ENCODE results near the gene METAP2. TPM values are rescaled to one million over a fixed set of nuclear protein-coding genes. Genes with fewer than 3 reads are reported as not detected.

Gene METAP2
- total and polyA plus RNA-seq, 2 of the 8 experiments (the other 6 are each of a cell fraction or from before 2014, with no cell fraction given) = 41.3 to 114 TPM

DNA sequence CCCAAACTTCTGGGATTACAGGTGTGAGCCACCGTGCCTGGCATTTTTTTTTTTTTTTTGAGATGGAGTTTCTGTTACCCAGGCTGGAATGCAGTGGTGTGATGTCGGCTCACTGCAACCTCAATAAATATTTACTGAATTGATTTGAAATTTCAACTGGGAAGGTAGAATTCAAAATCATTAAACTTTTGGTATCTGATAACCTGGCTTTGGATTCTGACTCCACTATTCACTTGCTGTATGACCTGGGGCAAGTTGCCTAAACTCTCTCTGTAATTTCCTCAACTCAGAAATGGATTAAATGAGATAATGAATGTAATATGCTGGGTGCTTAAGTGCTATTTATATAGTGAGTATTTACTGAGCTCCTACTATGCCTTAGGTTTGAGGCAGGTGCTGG is 8.7 kb upstream of the METAP2 start:
- FAIRE-seq (no peak), DNase-seq (ENCODE audit: low read depth in 1 of 2, low spot score in 2 of 2) (no peak)
- H3K14ac ChIP-seq (ENCODE audit: insufficient read length) = no peak overlapping the region
- H2BK15ac ChIP-seq (ENCODE audit: low read length) = no peak overlapping the region
- no peaks in the 10 kb centered on the region for H3K23me2 ChIP-seq (ENCODE audit: low read depth, low read length)
- H4K5ac ChIP-seq (ENCODE audit: insufficient read length, low read depth, low read length) = no peak overlapping the region
- H2BK12ac ChIP-seq (ENCODE audit: low read depth, low read length) = no peak overlapping the region
- H3K56ac ChIP-seq (replicated peaks; ENCODE audit: insufficient read length, low read depth, low read length) = no peak overlapping the region
- H3K18ac ChIP-seq (ENCODE audit: extremely low read depth, low read length) = no peak overlapping the region
- no peaks in the 10 kb centered on the region for H3K36me3 ChIP-seq (ENCODE audit: control insufficient read depth in 2 of 4, insufficient read depth in 4 of 4, low read length in 3 of 4)
- no peaks in the 10 kb centered on the region for H3K9me3 ChIP-seq (ENCODE audit: insufficient read depth in 2 of 2, low read depth in 1 of 2, low read length in 1 of 2)
- no peak overlapping the region for H2BK5ac ChIP-seq (ENCODE audit: low read depth, low read length)
- no peak overlapping the region for H4K8ac ChIP-seq (ENCODE audit: extremely low read depth, insufficient read depth, low read length)
- H3K79me2 ChIP-seq (ENCODE audit: control insufficient read depth in 1 of 2, insufficient read depth in 2 of 2, low read length in 2 of 2) = no peaks in the 10 kb centered on the region
- H2AK5ac ChIP-seq (ENCODE audit: low read depth, low read length) = no peak overlapping the region
- H3K79me1 ChIP-seq (ENCODE audit: low read depth, low read length) = no peaks in the 10 kb centered on the region
- no peaks in the 10 kb centered on the region for H3K4me1 ChIP-seq (replicated peaks in 1 of 4; ENCODE audit: control insufficient read depth in 3 of 4, insufficient read depth in 4 of 4, low read length in 3 of 4)
- H3K27ac ChIP-seq (ENCODE audit: low read depth, low read length) = no peak overlapping the region
- no peak overlapping the region for H3K4me2 ChIP-seq (ENCODE audit: insufficient read depth in 1 of 2, low read depth in 2 of 2, low read length in 2 of 2)
- H3K4ac ChIP-seq (replicated peaks; ENCODE audit: insufficient read length, low read depth, low read length) = no peak overlapping the region
- ChIA-PET CTCF (ENCODE audit: partially characterized antibody) (no interaction called here), POLR2A (ENCODE audit: partially characterized antibody) (no interaction called here)
- no peak overlapping the region for H2BK20ac ChIP-seq (ENCODE audit: low read length)
- H3K27me3 ChIP-seq (replicated peaks in 1 of 4; ENCODE audit: control insufficient read depth in 3 of 4, extremely low read depth in 1 of 4, insufficient read depth in 3 of 4, low read length in 3 of 4) = no peaks in the 10 kb centered on the region
- no peak overlapping the region for H3K4me3 ChIP-seq (ENCODE audit: extremely low read depth in 1 of 4, insufficient read depth in 2 of 4, low read depth in 3 of 4, low read length in 4 of 4)
- 60% methylated on average over 2 of the region's 2 CpGs; no CpG with 5 or more reads in 1 of the 2 experiments for WGBS, 2 experiments (ENCODE audit: extremely low coverage in 1 of 2, insufficient coverage in 1 of 2, insufficient read length in 1 of 2, insufficient replicate concordance in 2 of 2, low coverage in 1 of 2, low lambda C conversion rate in 2 of 2, missing lambda C conversion rate in 1 of 2)
- no peak overlapping the region for H3K9ac ChIP-seq (replicated peaks in 1 of 4; ENCODE audit: extremely low read depth in 1 of 4, low read depth in 3 of 4, low read length in 3 of 4)
- H4K91ac ChIP-seq (replicated peaks; ENCODE audit: insufficient read length, low read length) = no peak overlapping the region
- H2BK120ac ChIP-seq (replicated peaks; ENCODE audit: low read depth, low read length) = no peak overlapping the region
- no peak overlapping the region for H3K23ac ChIP-seq (ENCODE audit: insufficient read length)
- no peaks in the 10 kb centered on the region for H4K20me1 ChIP-seq (replicated peaks in 1 of 2; ENCODE audit: control insufficient read depth in 1 of 2, insufficient read depth in 2 of 2, low read length in 2 of 2)
- no peak overlapping the region for H2AFZ ChIP-seq (ENCODE audit: low read length)
- no peak for TF ChIP-seq POLR2A (IDR thresholded peaks at IDR 0.05; ENCODE audit: control extremely low read depth in 1 of 2, low read depth in 2 of 2, low read length in 2 of 2)
- TF ChIP-seq SRF (IDR thresholded peaks at IDR 0.05; ENCODE audit: low read depth, low read length) = no peak
- TF ChIP-seq KDM1A (IDR thresholded peaks at IDR 0.05; ENCODE audit: borderline replicate concordance, low read length) = no peak
- no peak for TF ChIP-seq SIN3A (conservative IDR thresholded peaks at IDR 0.05 in 1 of 2, IDR thresholded peaks at IDR 0.05 in 1 of 2; ENCODE audit: low read depth in 1 of 2, low read length in 2 of 2)
- no peak for TF ChIP-seq CHD1 (IDR thresholded peaks at IDR 0.05; ENCODE audit: low read depth, low read length)
- no peak for TF ChIP-seq POLR2AphosphoS5 (IDR thresholded peaks at IDR 0.05; ENCODE audit: low read depth, low read length)
- no peak for TF ChIP-seq BACH1 (IDR thresholded peaks at IDR 0.05; ENCODE audit: low read length)

Data from H1 (cell line).